Fibroblast of lung (primary cell): ENCODE data around the gene RARRES2.

Experiments used
- EZH2 ChIP-seq: IDR thresholded peaks from 2 replicates; pipeline ENCODE4 v1.5.1; 2012; ENCODE audit warnings: low read length, control low read depth, mild to moderate bottlenecking; ENCODE audit errors: missing control alignments
- TF ChIP-seq, protein P1 (sequence below), 2 donors: IDR thresholded peaks in 1 of 2; conservative IDR thresholded peaks in 1 of 2; 1 replicate in 1 of 2; 2 replicates in 1 of 2; pipeline ENCODE4 v1.5.1; 2011 to 2012; ENCODE audit warnings: low read length in 2 of 2, control low read depth in 1 of 2, inconsistent platforms in 1 of 2, low read depth in 1 of 2, mild to moderate bottlenecking in 1 of 2

DNA sequence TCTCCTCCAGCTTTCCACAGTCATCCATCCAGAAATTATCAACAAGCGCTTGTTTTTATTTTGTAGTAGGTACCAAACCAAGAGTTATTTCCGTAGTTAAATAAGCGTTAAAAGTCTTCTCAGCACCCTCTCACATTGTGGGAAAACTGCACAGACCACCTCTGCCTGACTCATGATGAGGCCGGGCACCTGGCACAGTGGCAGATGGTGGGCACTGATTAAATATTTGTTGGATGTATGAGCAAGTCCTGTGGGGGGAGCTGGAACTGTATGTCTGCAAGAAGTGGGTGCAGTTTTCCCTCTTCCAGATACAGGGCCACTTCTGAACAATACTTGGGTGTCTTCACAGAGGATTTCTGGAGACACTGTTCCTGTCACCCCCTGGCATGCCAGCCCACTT, 21.9 kb upstream of the RARRES2 start:
- TF ChIP-seq, protein P1, sequence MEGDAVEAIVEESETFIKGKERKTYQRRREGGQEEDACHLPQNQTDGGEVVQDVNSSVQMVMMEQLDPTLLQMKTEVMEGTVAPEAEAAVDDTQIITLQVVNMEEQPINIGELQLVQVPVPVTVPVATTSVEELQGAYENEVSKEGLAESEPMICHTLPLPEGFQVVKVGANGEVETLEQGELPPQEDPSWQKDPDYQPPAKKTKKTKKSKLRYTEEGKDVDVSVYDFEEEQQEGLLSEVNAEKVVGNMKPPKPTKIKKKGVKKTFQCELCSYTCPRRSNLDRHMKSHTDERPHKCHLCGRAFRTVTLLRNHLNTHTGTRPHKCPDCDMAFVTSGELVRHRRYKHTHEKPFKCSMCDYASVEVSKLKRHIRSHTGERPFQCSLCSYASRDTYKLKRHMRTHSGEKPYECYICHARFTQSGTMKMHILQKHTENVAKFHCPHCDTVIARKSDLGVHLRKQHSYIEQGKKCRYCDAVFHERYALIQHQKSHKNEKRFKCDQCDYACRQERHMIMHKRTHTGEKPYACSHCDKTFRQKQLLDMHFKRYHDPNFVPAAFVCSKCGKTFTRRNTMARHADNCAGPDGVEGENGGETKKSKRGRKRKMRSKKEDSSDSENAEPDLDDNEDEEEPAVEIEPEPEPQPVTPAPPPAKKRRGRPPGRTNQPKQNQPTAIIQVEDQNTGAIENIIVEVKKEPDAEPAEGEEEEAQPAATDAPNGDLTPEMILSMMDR (conservative IDR thresholded peaks at IDR 0.05 in 1 of 2, IDR thresholded peaks at IDR 0.05 in 1 of 2; ENCODE audit: low read depth in 1 of 2, low read length in 2 of 2): no peak
- TF ChIP-seq EZH2: no peak
